Lower lobe of right lung (tissue), 2 donors: ENCODE data around the gene NRG2. TPM values are rescaled to one million over a fixed set of nuclear protein-coding genes. Genes with fewer than 3 reads are reported as not detected.

Experiments used
- ATAC-seq, 2 donors: fragments of 200-7000 bp; cut with Tn5 transposase; one replicate each; pipeline ENCODE4 v1.9.1; 2020 to 2022; ENCODE audit warnings: mild to moderate bottlenecking in 2 of 2, moderate library complexity in 2 of 2
- DNase-seq: peaks from one replicate; pipeline ENCODE4 v3.0.0-alpha.2; 2020
- H3K27ac ChIP-seq: fragments of 200-600 bp; one replicate; pipeline ENCODE4 v1.8.0; 2022
- H3K27me3 ChIP-seq: fragments of 200-600 bp; one replicate; pipeline ENCODE4 v1.8.0; 2022; ENCODE audit warnings: low read depth
- H3K36me3 ChIP-seq: fragments of 200-600 bp; one replicate; pipeline ENCODE4 v1.8.0; 2022; ENCODE audit warnings: mild to moderate bottlenecking
- H3K4me1 ChIP-seq: fragments of 200-600 bp; one replicate; pipeline ENCODE4 v1.8.0; 2022
- H3K4me3 ChIP-seq: fragments of 200-600 bp; one replicate; pipeline ENCODE4 v1.8.0; 2022; ENCODE audit warnings: mild to moderate bottlenecking
- H3K9me3 ChIP-seq: fragments of 200-600 bp; one replicate; pipeline ENCODE4 v1.8.0; 2022
- intact Hi-C: fragments of 100-400 bp; cut with DNase I; formaldehyde crosslinking; loops from one replicate; pipeline ENCODE4 v1.11.0; 2022
- total RNA-seq: library from RNA; stranded (reverse); fragmentation: NEBNext Ultra II Directional; extraction: Animal tissue kit (Norgen Biotek cat#: 25700); gene quantifications from one replicate; pipeline ENCODE4 v1.2.1, GENCODE V29; 2021
- TF ChIP-seq, protein P1 (sequence below): fragments of 200-600 bp; IDR thresholded peaks from one replicate; pipeline ENCODE4 v1.8.0; 2022; ENCODE audit warnings: antibody characterized with exemption, mild to moderate bottlenecking
- donor health status: DM: no; HTN: yes; CAD: no; lungs with severe emphysema.

NRG2 gene
- total RNA-seq, 1 donor from 2014 or later, result 1.6 TPM

DNA sequence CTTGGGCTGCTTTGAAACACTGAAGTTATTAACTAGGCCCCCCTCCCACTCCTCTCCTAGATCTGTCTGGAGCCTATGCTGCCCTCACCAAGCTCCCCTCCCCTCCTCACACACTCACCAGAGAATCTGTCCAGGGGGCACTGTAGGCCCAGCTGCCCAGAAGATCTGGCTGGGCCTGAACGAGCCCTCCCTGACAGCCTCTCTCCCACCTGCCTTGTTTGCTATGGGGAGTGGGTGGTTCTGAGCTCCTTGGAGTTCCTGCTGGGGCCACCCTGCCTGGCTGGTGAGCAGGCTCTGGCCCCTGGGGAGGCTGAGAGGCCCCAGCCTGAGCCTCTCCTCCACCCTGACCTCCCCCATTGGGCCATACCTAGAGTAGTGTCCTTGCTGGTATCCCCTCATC, 172.4 kb downstream of the NRG2 start:
- ATAC-seq (no peak), DNase-seq (no peak)
- Histone ChIP-seq H3K36me3 (no peaks in the 10 kb centered on the region), H3K27ac (no peak overlapping the region), H3K9me3 (no peaks in the 10 kb centered on the region), H3K27me3 (peaks cover 3% of the 10 kb centered on the region), H3K4me3 (no peak overlapping the region), H3K4me1 (no peaks in the 10 kb centered on the region)
- intact Hi-C loops, result no loop called here
- TF ChIP-seq, protein P1, sequence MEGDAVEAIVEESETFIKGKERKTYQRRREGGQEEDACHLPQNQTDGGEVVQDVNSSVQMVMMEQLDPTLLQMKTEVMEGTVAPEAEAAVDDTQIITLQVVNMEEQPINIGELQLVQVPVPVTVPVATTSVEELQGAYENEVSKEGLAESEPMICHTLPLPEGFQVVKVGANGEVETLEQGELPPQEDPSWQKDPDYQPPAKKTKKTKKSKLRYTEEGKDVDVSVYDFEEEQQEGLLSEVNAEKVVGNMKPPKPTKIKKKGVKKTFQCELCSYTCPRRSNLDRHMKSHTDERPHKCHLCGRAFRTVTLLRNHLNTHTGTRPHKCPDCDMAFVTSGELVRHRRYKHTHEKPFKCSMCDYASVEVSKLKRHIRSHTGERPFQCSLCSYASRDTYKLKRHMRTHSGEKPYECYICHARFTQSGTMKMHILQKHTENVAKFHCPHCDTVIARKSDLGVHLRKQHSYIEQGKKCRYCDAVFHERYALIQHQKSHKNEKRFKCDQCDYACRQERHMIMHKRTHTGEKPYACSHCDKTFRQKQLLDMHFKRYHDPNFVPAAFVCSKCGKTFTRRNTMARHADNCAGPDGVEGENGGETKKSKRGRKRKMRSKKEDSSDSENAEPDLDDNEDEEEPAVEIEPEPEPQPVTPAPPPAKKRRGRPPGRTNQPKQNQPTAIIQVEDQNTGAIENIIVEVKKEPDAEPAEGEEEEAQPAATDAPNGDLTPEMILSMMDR, result no peak

DNA sequence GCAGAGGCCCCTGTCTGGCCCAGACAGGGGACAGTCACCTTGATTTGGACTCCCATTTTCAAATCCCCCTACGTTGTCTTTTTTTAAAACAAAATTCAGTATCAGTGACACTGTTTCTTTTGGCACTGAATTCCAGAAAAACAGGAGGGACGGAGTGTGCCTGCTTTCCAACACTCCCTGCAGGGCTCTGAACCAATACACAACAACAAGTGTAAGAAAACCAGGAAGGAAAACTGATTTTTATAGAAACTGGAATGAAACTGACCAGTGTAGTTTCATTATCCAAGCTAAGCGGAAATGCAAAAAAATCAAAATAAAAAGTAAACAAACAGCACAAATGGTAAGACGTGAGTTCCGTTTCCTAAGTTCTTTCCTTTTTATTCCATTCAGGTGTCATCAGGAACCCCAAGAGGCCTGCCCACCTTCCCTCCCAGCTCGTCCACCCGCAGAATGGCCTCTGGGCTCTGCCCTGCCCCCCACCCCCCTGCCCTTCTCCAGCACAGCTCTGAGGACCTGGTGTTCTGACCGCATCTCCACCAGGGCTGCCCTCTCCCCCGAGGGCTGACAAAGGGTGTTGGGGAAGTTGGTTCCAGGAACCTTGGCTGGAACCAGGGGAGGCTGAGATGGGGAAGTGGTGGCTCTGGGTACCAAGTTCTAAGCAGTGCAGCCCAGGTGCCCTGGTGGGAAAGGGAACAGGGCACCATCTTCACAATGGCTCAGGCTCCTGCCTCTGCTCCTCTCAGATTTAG, 173.9 kb downstream of the NRG2 start:
- no peak for ATAC-seq
- H3K9me3 ChIP-seq, result no peaks in the 10 kb centered on the region
- peaks cover 7% of the 10 kb centered on the region for H3K27me3 ChIP-seq
- no peak for DNase-seq
- no peaks in the 10 kb centered on the region for H3K36me3 ChIP-seq
- intact Hi-C loops, result no loop called here
- H3K4me3 ChIP-seq, result no peak overlapping the region
- no peak overlapping the region for H3K27ac ChIP-seq
- TF ChIP-seq, protein P1, result no peak
- H3K4me1 ChIP-seq, result no peaks in the 10 kb centered on the region

DNA sequence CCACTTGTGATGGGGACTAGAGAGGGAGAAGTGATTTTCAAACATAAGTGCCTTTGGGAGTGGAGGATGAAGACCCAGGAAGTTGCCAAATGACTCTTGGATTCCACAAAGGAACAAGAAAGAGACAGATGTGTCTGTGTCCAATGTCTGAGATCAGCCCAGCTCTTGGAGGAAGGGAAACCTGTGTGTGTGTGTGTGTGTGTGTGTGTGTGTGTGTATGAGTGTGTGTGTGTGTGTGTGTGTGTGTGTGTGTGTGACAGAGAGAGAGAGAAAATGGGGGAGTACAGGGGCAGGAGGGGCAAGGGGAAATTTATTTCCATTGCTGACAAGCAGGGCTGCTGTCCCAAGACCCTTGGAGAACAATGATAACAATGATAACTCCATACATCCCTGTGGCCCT, 175.5 kb downstream of the NRG2 start:
- intact Hi-C loops, result no loop called here
- ATAC-seq (no peak), DNase-seq (no peak)
- H3K4me1 ChIP-seq, result peaks cover 15% of the 10 kb centered on the region
- H3K27ac ChIP-seq, result no peak overlapping the region
- TF ChIP-seq, protein P1, result no peak
- H3K9me3 ChIP-seq, result no peaks in the 10 kb centered on the region
- H3K36me3 ChIP-seq, result no peaks in the 10 kb centered on the region
- no peak overlapping the region for H3K4me3 ChIP-seq
- H3K27me3 ChIP-seq, result peaks cover 7% of the 10 kb centered on the region

DNA sequence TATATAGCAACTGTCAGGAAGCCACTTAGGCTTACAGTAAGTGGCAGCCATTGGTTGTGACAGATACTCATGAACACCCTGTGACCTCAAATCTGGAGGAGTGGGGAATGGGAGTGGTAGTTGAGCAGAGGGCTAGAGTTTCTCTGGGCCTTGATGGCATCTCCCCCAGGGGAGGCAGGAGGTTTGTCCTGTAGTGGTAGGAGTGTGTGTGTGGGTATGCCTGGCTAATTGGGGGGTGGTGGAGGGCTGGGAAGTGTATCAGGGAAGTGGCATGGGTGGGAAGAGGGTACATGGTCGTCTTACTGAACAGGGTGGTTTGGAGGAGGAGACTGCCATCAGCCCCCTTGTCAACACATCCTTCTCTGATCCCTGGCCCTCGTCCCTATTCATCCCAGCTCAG, 176.0 kb downstream of the NRG2 start:
- ATAC-seq, result no peak
- DNase-seq, result no peak
- intact Hi-C loops, result no loop called here
- Histone ChIP-seq H3K27ac (no peak overlapping the region), H3K4me1 (peaks cover 19% of the 10 kb centered on the region), H3K4me3 (no peak overlapping the region), H3K9me3 (no peaks in the 10 kb centered on the region), H3K27me3 (peaks cover 7% of the 10 kb centered on the region), H3K36me3 (no peaks in the 10 kb centered on the region)
- TF ChIP-seq, protein P1, result no peak

DNA sequence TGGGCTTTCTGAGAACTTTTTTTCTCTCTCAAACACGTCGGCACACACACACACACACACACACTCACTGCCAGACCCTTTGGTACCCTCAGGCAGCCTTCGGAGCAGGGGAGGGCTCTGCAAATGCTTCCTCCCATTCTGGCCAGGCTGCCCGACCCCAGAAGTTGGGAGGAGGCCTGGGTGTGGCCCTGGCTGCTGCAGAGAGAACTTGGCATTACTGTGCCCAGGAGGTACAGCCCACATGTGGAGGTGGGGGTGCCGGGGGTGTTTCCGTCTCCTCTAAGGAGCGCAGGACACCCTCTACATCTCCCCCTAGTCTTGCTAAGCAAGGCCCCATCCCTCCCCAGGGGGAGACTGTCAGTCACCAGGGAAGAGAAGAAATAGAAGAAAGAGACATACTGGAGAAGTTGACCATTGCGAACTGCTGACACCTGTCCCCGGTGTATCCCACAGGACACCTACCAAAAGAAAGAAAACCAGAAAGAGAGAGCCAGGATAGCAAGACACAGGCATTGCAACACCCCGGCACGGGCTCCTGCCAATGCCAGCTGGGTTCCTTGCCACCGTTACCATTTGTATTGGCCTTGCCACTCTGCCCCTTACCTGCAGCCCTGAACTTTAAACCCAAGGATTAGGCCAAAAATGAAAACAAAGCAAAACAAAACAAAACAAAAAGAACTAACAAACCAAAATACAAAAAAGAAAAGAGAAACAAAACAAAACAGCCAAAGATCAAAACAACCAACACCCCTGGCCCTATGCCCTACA, 178.2 kb downstream of the NRG2 start:
- Histone ChIP-seq H3K36me3 (no peaks in the 10 kb centered on the region), H3K27ac (no peak overlapping the region), H3K9me3 (no peaks in the 10 kb centered on the region), H3K27me3 (peaks cover 7% of the 10 kb centered on the region), H3K4me1 (peaks cover 20% of the 10 kb centered on the region), H3K4me3 (no peak overlapping the region)
- DNase-seq, result no peak
- ATAC-seq, result no peak
- TF ChIP-seq, protein P1, result no peak
- intact Hi-C loops, result no loop called here
